WI38 (cell line): Measurements from ENCODE around the gene AFP.
A peak's percentile ranks its signal among the peaks of the same experiment; 100 is the strongest.

Source experiments
- H3K4me3 ChIP-seq: 2 replicates; pipeline ENCODE4 v1.5.1; 2011; ENCODE audit warnings: low read depth, mild to moderate bottlenecking, control low read depth, low read length
- CTCF ChIP-seq: IDR thresholded peaks from 2 replicates; pipeline ENCODE4 v1.5.1; 2012; ENCODE audit warnings: low read depth, mild to moderate bottlenecking, control low read depth, low read length

Gene AFP

GRCh38 chr4:73446336-73446938, 10.4 kb downstream of the AFP start:
- peak; percentile 50; the same call in 1 of the 2 replicates for TF ChIP-seq CTCF
- no peak overlapping the region for H3K4me3 ChIP-seq

GRCh38 chr4:73447671-73448070, 11.7 kb downstream of the AFP start:
- no peak for TF ChIP-seq CTCF
- no peak overlapping the region for H3K4me3 ChIP-seq

DNA sequence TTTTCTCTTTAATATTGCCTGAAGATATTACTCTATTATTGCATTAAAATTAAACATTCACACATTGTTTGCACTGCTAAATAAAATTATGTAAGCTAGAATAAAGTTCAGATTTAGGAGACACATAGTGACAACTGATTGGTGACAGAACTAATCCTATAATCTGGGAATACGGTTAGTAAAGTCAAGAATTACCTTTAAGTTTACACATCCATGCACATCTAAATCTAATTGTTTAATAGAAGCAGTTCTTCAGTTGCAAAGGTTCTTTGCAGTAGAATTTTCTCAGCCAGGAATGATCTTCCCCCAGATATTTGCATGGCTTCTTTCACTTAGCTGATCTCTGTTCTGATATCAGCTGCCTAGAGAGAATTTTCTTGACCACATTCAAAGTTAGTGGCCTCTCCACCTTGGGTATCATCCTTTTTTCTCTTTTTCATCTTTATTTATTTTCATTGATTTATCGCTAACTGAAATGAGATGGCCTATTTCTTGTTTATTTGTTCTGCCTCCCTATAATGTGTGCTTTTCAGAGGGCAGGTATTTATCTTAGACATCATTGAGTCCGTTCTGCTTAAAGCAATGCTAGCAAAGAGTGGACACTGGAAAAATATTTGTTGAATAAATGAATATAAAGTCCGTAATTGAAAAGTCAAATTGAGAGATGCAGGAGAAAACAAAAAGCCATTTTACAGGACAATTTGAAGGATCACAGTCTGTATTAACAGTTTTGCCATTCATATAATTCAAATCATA, 12.6 kb downstream of the AFP start:
- no peak for TF ChIP-seq CTCF
- H3K4me3 ChIP-seq, result no peak overlapping the region

DNA sequence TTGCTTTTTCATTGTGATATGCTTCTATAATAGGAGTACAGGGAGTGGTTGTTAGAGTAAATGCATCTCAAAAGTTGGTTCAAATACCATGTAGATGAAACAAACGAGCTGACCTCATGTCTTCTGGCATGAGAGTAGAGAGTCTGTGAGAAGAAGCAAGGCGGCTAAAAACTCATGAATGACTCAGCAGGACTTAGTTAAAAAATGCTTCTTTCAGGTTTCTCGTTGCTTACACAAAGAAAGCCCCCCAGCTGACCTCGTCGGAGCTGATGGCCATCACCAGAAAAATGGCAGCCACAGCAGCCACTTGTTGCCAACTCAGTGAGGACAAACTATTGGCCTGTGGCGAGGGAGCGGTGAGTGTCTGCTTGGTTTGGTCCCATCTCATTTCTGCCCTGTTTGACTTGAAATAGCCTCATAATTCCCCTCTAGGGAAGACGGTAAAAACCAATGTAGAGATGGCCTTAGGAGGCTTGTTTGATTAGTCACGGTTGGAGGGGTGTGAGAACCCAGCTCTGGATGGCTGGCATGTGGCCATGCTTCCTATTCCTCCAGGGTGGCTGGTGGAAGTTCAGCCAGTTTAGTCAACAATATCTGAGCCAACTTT, 14.5 kb downstream of the AFP start:
- H3K4me3 ChIP-seq, result peak overlapping the region; percentile 31; the same call in 1 of the 2 replicates
- no peak for TF ChIP-seq CTCF

DNA sequence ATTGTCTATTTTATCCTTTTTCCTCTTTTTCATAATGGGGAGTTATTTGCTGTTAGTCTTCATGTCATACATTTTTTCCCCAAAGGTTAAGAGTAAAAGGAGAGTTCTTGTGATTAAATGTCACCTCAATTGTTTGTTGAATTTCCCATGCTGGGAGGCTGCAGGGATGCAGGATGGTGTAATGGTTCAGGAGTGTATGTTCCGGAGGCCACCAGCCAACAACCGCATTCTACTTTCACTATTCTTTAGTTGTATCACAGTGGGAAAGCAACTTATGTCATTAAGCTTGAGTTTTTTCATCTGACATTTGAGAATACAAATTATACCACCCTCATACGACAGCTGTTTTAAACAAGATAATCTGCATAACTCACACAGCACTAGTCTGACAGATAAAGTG, 15.4 kb downstream of the AFP start:
- TF ChIP-seq CTCF, result no peak
- no peak overlapping the region for H3K4me3 ChIP-seq

DNA sequence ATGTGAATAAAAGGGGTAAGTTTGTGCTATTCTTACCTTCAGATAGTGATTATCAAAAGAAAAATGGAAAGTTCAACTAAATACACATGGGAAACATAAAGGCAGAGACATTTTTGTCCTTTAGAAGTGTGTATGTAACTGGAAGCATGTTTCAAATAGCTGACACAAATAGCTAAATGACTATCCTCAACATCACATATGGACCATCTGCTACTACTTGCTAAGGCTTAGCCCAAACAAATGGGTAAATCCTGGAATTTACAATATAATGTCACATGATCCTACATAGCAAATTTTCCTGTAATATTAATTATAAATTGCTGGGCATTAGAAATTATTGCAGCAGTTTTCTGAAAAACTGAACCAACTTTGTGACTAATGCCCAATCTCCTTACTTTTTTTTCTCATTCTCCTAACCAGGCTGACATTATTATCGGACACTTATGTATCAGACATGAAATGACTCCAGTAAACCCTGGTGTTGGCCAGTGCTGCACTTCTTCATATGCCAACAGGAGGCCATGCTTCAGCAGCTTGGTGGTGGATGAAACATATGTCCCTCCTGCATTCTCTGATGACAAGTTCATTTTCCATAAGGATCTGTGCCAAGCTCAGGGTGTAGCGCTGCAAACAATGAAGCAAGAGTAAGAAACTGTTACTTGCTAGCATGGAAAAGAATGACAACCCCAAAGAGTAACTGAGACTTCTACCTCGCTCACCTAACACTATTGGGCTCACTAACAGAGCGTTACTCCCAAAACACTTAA, 16.1 kb downstream of the AFP start:
- no peak overlapping the region for H3K4me3 ChIP-seq
- TF ChIP-seq CTCF, result no peak
